Suprapubic skin (tissue), 4 donors: ENCODE results near the gene ANGEL1.

Experiments
- POLR2A ChIP-seq, 2 donors: fragments of 450-650 bp; IDR thresholded peaks; one replicate each; pipeline ENCODE4 v1.6.1; 2017; ENCODE audit warnings: antibody characterized with exemption in 2 of 2, mild to moderate bottlenecking in 2 of 2, moderate library complexity in 2 of 2
- POLR2AphosphoS5 ChIP-seq, 3 donors: sonication (generic); formaldehyde crosslinking; IDR thresholded peaks; one replicate each; pipeline ENCODE4 v1.6.1; 2017; ENCODE audit warnings: antibody characterized with exemption in 3 of 3
- TF ChIP-seq, protein P1 (sequence below), 2 donors: fragments of 200-600 bp in 1 of 2; fragments of 450-650 bp in 1 of 2; sonication (generic) in 1 of 2; IDR thresholded peaks; one replicate each; pipeline ENCODE4 v1.5.1; 2016 to 2019; ENCODE audit warnings: antibody characterized with exemption in 2 of 2, mild to moderate bottlenecking in 1 of 2, moderate library complexity in 1 of 2

DNA sequence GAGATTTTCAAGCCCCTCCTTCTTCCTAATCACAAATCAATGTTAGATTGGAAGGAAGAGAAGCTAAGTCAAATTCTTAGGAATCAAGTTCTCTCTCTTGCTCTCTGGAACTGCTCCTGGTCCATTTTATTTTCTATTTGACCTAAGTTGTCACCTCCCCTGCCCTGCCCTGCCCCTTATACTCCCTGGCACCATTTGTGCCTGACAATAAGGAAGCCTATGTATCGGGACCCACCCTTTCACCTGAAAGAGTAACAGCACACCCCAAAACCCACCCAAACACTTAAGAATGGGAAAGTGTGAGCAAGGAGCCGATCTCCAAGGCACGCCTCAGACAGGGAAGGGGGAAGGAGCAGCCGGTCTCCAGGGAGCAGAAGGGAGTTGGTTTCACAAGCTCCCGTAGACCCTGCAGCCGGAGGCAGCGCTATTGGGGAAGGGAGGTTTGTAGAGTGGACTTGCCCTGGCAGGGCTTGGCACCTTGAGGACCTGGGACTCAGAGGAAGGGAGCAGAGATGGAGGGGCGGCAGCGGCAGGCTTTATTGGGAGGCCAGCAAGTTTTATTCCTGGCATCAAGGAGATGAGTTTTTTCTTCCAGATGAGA lies 15.1 kb upstream of the ANGEL1 start:
- no peak for TF ChIP-seq POLR2A (IDR thresholded peaks at IDR 0.05)
- TF ChIP-seq, protein P1, sequence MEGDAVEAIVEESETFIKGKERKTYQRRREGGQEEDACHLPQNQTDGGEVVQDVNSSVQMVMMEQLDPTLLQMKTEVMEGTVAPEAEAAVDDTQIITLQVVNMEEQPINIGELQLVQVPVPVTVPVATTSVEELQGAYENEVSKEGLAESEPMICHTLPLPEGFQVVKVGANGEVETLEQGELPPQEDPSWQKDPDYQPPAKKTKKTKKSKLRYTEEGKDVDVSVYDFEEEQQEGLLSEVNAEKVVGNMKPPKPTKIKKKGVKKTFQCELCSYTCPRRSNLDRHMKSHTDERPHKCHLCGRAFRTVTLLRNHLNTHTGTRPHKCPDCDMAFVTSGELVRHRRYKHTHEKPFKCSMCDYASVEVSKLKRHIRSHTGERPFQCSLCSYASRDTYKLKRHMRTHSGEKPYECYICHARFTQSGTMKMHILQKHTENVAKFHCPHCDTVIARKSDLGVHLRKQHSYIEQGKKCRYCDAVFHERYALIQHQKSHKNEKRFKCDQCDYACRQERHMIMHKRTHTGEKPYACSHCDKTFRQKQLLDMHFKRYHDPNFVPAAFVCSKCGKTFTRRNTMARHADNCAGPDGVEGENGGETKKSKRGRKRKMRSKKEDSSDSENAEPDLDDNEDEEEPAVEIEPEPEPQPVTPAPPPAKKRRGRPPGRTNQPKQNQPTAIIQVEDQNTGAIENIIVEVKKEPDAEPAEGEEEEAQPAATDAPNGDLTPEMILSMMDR (IDR thresholded peaks at IDR 0.05): no peak
- no peak for TF ChIP-seq POLR2AphosphoS5 (IDR thresholded peaks at IDR 0.05)
